Psoas muscle (tissue), 8 donors: ENCODE data around the gene C19orf38. TPM values are rescaled to one million over a fixed set of nuclear protein-coding genes. Genes with fewer than 3 reads are reported as not detected.
"Not testable (repeated sequence)": the region's sequence is repeated elsewhere in the genome, so short reads cannot be mapped to it uniquely, and the experiment has no call there.

Source experiments
- ATAC-seq, 4 donors: fragments of 200-7000 bp; cut with Tn5 transposase; one replicate each; pipeline ENCODE4 v1.9.1; 2020; ENCODE audit warnings: moderate library complexity in 3 of 4, mild to moderate bottlenecking in 2 of 4
- DNase-seq, 2 donors: peaks; one replicate each; pipeline ENCODE4 v3.0.0-alpha.2; 2020
- H3K27ac ChIP-seq: fragments of 200-600 bp; one replicate; pipeline ENCODE4 v1.8.0; 2022
- H3K27me3 ChIP-seq, 3 donors: fragments of 200-600 bp in 1 of 3; one replicate each; pipeline versions ENCODE4 v1.6.1 to v1.8.0; 2013 to 2022; ENCODE audit warnings: low read length in 2 of 3, mild to moderate bottlenecking in 2 of 3, moderate library complexity in 1 of 3; ENCODE audit not compliant: insufficient read depth in 3 of 3
- H3K36me3 ChIP-seq, 2 donors: fragments of 200-600 bp in 1 of 2; one replicate each; pipeline versions ENCODE4 v1.6.1 to v1.8.0; 2013 to 2022; ENCODE audit warnings: low read depth in 1 of 2, mild to moderate bottlenecking in 1 of 2, moderate library complexity in 1 of 2; ENCODE audit not compliant: insufficient read depth in 1 of 2
- H3K4me1 ChIP-seq: fragments of 200-600 bp; one replicate; pipeline ENCODE4 v1.8.0; 2022
- H3K4me3 ChIP-seq: fragments of 200-600 bp; one replicate; pipeline ENCODE4 v1.8.0; 2022; ENCODE audit warnings: mild to moderate bottlenecking
- H3K9me3 ChIP-seq: fragments of 200-600 bp; one replicate; pipeline ENCODE4 v1.8.0; 2022
- WGBS, 3 donors: extraction: QIAGEN DNeasy Blood & Tissue Kit; methylation state at CpG; one replicate each; pipeline versions ENCODE4 v1.1.6 to v1.1.7; 2013; 5-methylcytosine and 5-hydroxymethylcytosine counted together
- intact Hi-C, 2 donors: fragments of 100-400 bp; cut with DNase I; formaldehyde crosslinking; loops; one replicate each; pipeline versions ENCODE4 v1.11.0 to v1.14.2; 2022
- polyA plus RNA-seq, 3 donors: library from polyadenylated mRNA; stranded (reverse); fragments of 200-250 nt; gene quantifications; one replicate each; pipeline ENCODE4 v1.2.3, GENCODE V29; 2013
- total RNA-seq, 4 donors: library from RNA; stranded (reverse); fragmentation: NEBNext Ultra II Directional in 2 of 4; extraction: Animal tissue kit (Norgen Biotek cat#: 25700) in 2 of 4; gene quantifications; one replicate each; pipeline versions ENCODE4 v1.2.1 to v1.2.4, GENCODE V29; 2021 to 2023
- TF ChIP-seq, protein P1 (sequence below): fragments of 200-600 bp; IDR thresholded peaks from one replicate; pipeline ENCODE4 v1.8.0; 2022; ENCODE audit warnings: antibody characterized with exemption
- donor health status: healthy with polysubstance abuse.
- donor health status: DM: no; HTN: no; CAD: no; lungs with moderate emphysema.
- donor health status: Bipolar disorder and iron deficiency.
- donor health status: healthy.
- donor health status: DM: yes; HTN: yes; CAD: no.
- donor health status: DM: no; HTN: no; CAD: no.
- donor health status: DM: no; HTN: no; CAD: no.
- donor health status: DM: yes; HTN: yes; CAD: no.

C19orf38 gene
- total and polyA plus RNA-seq, 7 donors: 0.30 to 2.9 (median 1.3) TPM

- H3K4me3 ChIP-seq: no peak overlapping the region
- TF ChIP-seq, protein P1, sequence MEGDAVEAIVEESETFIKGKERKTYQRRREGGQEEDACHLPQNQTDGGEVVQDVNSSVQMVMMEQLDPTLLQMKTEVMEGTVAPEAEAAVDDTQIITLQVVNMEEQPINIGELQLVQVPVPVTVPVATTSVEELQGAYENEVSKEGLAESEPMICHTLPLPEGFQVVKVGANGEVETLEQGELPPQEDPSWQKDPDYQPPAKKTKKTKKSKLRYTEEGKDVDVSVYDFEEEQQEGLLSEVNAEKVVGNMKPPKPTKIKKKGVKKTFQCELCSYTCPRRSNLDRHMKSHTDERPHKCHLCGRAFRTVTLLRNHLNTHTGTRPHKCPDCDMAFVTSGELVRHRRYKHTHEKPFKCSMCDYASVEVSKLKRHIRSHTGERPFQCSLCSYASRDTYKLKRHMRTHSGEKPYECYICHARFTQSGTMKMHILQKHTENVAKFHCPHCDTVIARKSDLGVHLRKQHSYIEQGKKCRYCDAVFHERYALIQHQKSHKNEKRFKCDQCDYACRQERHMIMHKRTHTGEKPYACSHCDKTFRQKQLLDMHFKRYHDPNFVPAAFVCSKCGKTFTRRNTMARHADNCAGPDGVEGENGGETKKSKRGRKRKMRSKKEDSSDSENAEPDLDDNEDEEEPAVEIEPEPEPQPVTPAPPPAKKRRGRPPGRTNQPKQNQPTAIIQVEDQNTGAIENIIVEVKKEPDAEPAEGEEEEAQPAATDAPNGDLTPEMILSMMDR: no peak
- ATAC-seq: no peak
- DNase-seq: no peak
- no peaks in the 10 kb centered on the region for H3K27me3 ChIP-seq
- no peak overlapping the region for H3K27ac ChIP-seq
- no peaks in the 10 kb centered on the region for H3K36me3 ChIP-seq
- H3K9me3 ChIP-seq: no peaks in the 10 kb centered on the region
- WGBS, 3 donors: 87 to 89% (median 89%) methylated on average over 9 to 10 of the region's 10 CpGs
- peaks cover 11% of the 10 kb centered on the region for H3K4me1 ChIP-seq
- intact Hi-C loops: loop anchor here in 1 of 2 donors (5.0 kb wide), 1 partner anchor 102 kb away; no protein-coding TSS in a partner anchor
Observed at GRCh38 chr19:10868872-10869547, 20.8 kb downstream of the C19orf38 start.

GRCh38 chr19:10869872-10870311, 21.7 kb downstream of the C19orf38 start:
- Histone ChIP-seq H3K4me1 (peaks cover 11% of the 10 kb centered on the region), H3K27ac (peak overlapping the region; percentile 72), H3K4me3 (peak overlapping the region; percentile 61)
- intact Hi-C loops: loop anchor here in 1 of 2 donors (5.0 kb wide), 1 partner anchor 103 kb away; no protein-coding TSS in a partner anchor
- ATAC-seq, H3K9me3 ChIP-seq, H3K27me3 ChIP-seq, H3K36me3 ChIP-seq: not testable (repeated sequence)
- DNase-seq: peak; percentile 35 to 70
- 91 to 96% (median 93%) methylated on average over 11 of the region's 11 CpGs for WGBS, 3 donors

GRCh38 chr19:10870501-10870954, 22.3 kb downstream of the C19orf38 start:
- Histone ChIP-seq H3K4me3 (peak overlapping the region; percentile 61), H3K4me1 (peaks cover 17% of the 10 kb centered on the region), H3K36me3 (no peaks in the 10 kb centered on the region), H3K27ac (peak overlapping the region; percentile 72), H3K9me3 (no peaks in the 10 kb centered on the region), H3K27me3 (no peaks in the 10 kb centered on the region)
- 2 to 5% (median 4%) methylated on average over 15 to 22 of the region's 22 CpGs for WGBS, 3 donors
- intact Hi-C loops: no loop called here
- TF ChIP-seq, protein P1: no peak
- ATAC-seq (no peak), DNase-seq (no peak)

- H3K9me3 ChIP-seq: no peaks in the 10 kb centered on the region
- no peaks in the 10 kb centered on the region for H3K27me3 ChIP-seq
- DNase-seq (peak; percentile 99 to 100), ATAC-seq (peak; percentile 90 to 94 (median 92))
- H3K4me1 ChIP-seq: peaks cover 22% of the 10 kb centered on the region
- H3K4me3 ChIP-seq: peak within 1 kb of the TSS; percentile 87
- no peaks in the 10 kb centered on the region for H3K36me3 ChIP-seq
- TF ChIP-seq, protein P1: peak; percentile 76
- intact Hi-C loops: no loop called here
- H3K27ac ChIP-seq: peak within 1 kb of the TSS; percentile 96
- 1% methylated on average over 30 to 75 of the region's 99 CpGs for WGBS, 3 donors
Observed at GRCh38 chr19:10870955-10871603, 22.9 kb downstream of the C19orf38 start, which contains the start of gene CARM1. Gene CARM1 (plus strand): TSS chr19:10871553. CDS start chr19:10871703, 150 bp downstream.
